Peyer's patch (tissue), 4 donors: ENCODE data around the gene ABHD17A. TPM values are rescaled to one million over a fixed set of nuclear protein-coding genes. Genes with fewer than 3 reads are reported as not detected.

Experiments used
- DNase-seq, 3 donors: peaks; one replicate each; pipeline ENCODE4 v3.0.0-alpha.2; 2017 to 2019
- H3K27ac ChIP-seq, 4 donors: fragments of 200-600 bp; sonication (generic); one replicate each; pipeline ENCODE4 v1.5.1; 2016 to 2019
- H3K27me3 ChIP-seq, 2 donors: fragments of 200-600 bp; sonication (generic); one replicate each; pipeline ENCODE4 v1.5.1; 2019
- H3K36me3 ChIP-seq, 3 donors: fragments of 200-600 bp; sonication (generic); one replicate each; pipeline ENCODE4 v1.5.1; 2016 to 2019
- H3K4me1 ChIP-seq, 4 donors: fragments of 200-600 bp; sonication (generic); one replicate each; pipeline ENCODE4 v1.5.1; 2016 to 2019
- H3K4me3 ChIP-seq, 4 donors: fragments of 200-600 bp; sonication (generic); 1 replicate in 3 of 4; 2 replicates in 1 of 4; pipeline ENCODE4 v1.5.1; 2016 to 2019; ENCODE audit warnings: mild to moderate bottlenecking in 1 of 4
- H3K9me3 ChIP-seq, 4 donors: fragments of 200-600 bp; sonication (generic); one replicate each; pipeline ENCODE4 v1.5.1; 2016 to 2019; ENCODE audit warnings: mild to moderate bottlenecking in 1 of 4
- CTCF ChIP-seq, 6 experiments: fragments of 450-650 bp in 4 of 6; fragments of 200-600 bp in 2 of 6; sonication (generic) in 1 of 6; IDR thresholded peaks; one replicate each; pipeline ENCODE4 v1.5.1; 2017 to 2019; ENCODE audit warnings: antibody characterized with exemption in 6 of 6, mild to moderate bottlenecking in 3 of 6, moderate library complexity in 1 of 6
- POLR2A ChIP-seq, 2 donors: fragments of 450-650 bp; IDR thresholded peaks; one replicate each; pipeline ENCODE4 v1.5.1; 2017; ENCODE audit warnings: antibody characterized with exemption in 2 of 2, mild to moderate bottlenecking in 2 of 2, moderate library complexity in 2 of 2
- total RNA-seq, 4 donors: library from RNA; depleted of rRNA; stranded (reverse); fragments of >200 nt; gene quantifications; one replicate each; pipeline ENCODE4 v1.1.0, GENCODE V29; 2016

ABHD17A gene
- total RNA-seq, 4 donors from 2014 or later: 52.0 to 95.9 (median 68.4) TPM

GRCh38 chr19:1859331-1859781, 25.9 kb downstream of the ABHD17A start:
- no peak for DNase-seq
- Histone ChIP-seq H3K27ac (peak overlapping the region; percentile 96 to 99 (median 98)), H3K9me3 (no peaks in the 10 kb centered on the region), H3K27me3 (no peaks in the 10 kb centered on the region), H3K36me3 (no peaks in the 10 kb centered on the region), H3K4me1 (peaks cover 24 to 71% (median 45%) of the 10 kb centered on the region in 4 donors), H3K4me3 (peak overlapping the region in 2 of 4 donors; percentile 73 to 94)
- no peak for TF ChIP-seq POLR2A (IDR thresholded peaks at IDR 0.05)
- no peak for TF ChIP-seq CTCF (IDR thresholded peaks at IDR 0.05)

GRCh38 chr19:1858412-1859081, 26.7 kb downstream of the ABHD17A start:
- Histone ChIP-seq H3K27me3 (no peaks in the 10 kb centered on the region), H3K4me1 (peaks cover 26 to 79% (median 51%) of the 10 kb centered on the region in 4 donors), H3K27ac (peak overlapping the region; percentile 96 to 99 (median 98)), H3K36me3 (no peaks in the 10 kb centered on the region), H3K9me3 (no peaks in the 10 kb centered on the region), H3K4me3 (peak overlapping the region in 2 of 4 donors; percentile 56 to 63)
- DNase-seq: no peak
- TF ChIP-seq CTCF (IDR thresholded peaks at IDR 0.05): no peak
- TF ChIP-seq POLR2A (IDR thresholded peaks at IDR 0.05): no peak

GRCh38 chr19:1857648-1858326, 27.5 kb downstream of the ABHD17A start:
- Histone ChIP-seq H3K27me3 (no peaks in the 10 kb centered on the region), H3K4me3 (peak overlapping the region; percentile 42 to 63 (median 49)), H3K4me1 (peaks cover 27 to 87% (median 54%) of the 10 kb centered on the region in 4 donors), H3K9me3 (no peaks in the 10 kb centered on the region), H3K27ac (peak overlapping the region; percentile 96 to 99 (median 98)), H3K36me3 (no peaks in the 10 kb centered on the region)
- no peak for TF ChIP-seq CTCF (IDR thresholded peaks at IDR 0.05)
- peak in 1 of 2 donors; percentile 34 for TF ChIP-seq POLR2A (IDR thresholded peaks at IDR 0.05)
- peak in 2 of 3 donors; percentile 81 to 88 for DNase-seq

- peak overlapping the region; percentile 42 to 63 (median 49) for H3K4me3 ChIP-seq
- peaks cover 27 to 90% (median 58%) of the 10 kb centered on the region in 4 donors for H3K4me1 ChIP-seq
- DNase-seq: peak; percentile 85 to 97 (median 95)
- TF ChIP-seq CTCF (IDR thresholded peaks at IDR 0.05) (no peak), POLR2A (IDR thresholded peaks at IDR 0.05) (peak; percentile 89 to 94)
- no peaks in the 10 kb centered on the region for H3K9me3 ChIP-seq
- peak overlapping the region; percentile 96 to 99 (median 98) for H3K27ac ChIP-seq
- no peaks in the 10 kb centered on the region for H3K27me3 ChIP-seq
- H3K36me3 ChIP-seq: no peaks in the 10 kb centered on the region
These were observed 28.3 kb downstream of the ABHD17A start for GRCh38 chr19:1856698-1857603.

- H3K9me3 ChIP-seq: no peaks in the 10 kb centered on the region
- no peaks in the 10 kb centered on the region for H3K27me3 ChIP-seq
- TF ChIP-seq POLR2A (IDR thresholded peaks at IDR 0.05) (no peak), CTCF (IDR thresholded peaks at IDR 0.05) (no peak)
- H3K36me3 ChIP-seq: no peaks in the 10 kb centered on the region
- peak overlapping the region; percentile 42 to 63 (median 49) for H3K4me3 ChIP-seq
- peak overlapping the region; percentile 96 to 99 (median 98) for H3K27ac ChIP-seq
- H3K4me1 ChIP-seq: peaks cover 27 to 92% (median 57%) of the 10 kb centered on the region in 4 donors
- no peak for DNase-seq
These were observed 29.0 kb downstream of the ABHD17A start for GRCh38 chr19:1856345-1856697.
